HEK293 (cell line): ENCODE data around the gene FEZF2.

Source experiments
- CTCF ChIA-PET: fragments of 350-600 bp; formaldehyde crosslinking; extraction: SDS; loops from one replicate; lab custom pipeline; 2021; ENCODE audit warnings: antibody characterized with exemption; lab: Yijun Ruan, JAX
- POLR2A ChIA-PET: fragments of 300-600 bp; formaldehyde crosslinking; extraction: SDS; loops from one replicate; lab custom pipeline; 2020; ENCODE audit warnings: antibody characterized with exemption, inconsistent platforms; lab: Yijun Ruan, JAX
- H3K27ac ChIP-seq: fragments of 200-500 bp; sonication (Bioruptor generic); 2 replicates; pipeline ENCODE4 v1.5.1; 2014; ENCODE audit warnings: low read depth, low read length, control low read depth, inconsistent platforms; ENCODE audit errors: extremely low read depth
- H3K36me3 ChIP-seq, 2 experiments: fragments of 200-500 bp in 1 of 2; sonication (Bioruptor generic) in 1 of 2; 1 replicate in 1 of 2; 2 replicates in 1 of 2; pipeline ENCODE4 v1.5.1; 2014 to 2017; ENCODE audit warnings: inconsistent platforms in 2 of 2, low read length in 2 of 2; ENCODE audit not compliant: control insufficient read depth in 2 of 2, insufficient read depth in 1 of 2
- H3K4me1 ChIP-seq: fragments of 200-500 bp; sonication (Bioruptor generic); 2 replicates; pipeline ENCODE4 v1.5.1; 2014; ENCODE audit warnings: mild to moderate bottlenecking, low read length, inconsistent platforms; ENCODE audit not compliant: control insufficient read depth, insufficient read depth
- H3K4me3 ChIP-seq: 2 replicates; pipeline ENCODE4 v1.5.1; 2011; ENCODE audit warnings: low read depth, mild to moderate bottlenecking, control low read depth, low read length, moderate library complexity
- H3K9me3 ChIP-seq: fragments of 200-500 bp; sonication (Bioruptor generic); 2 replicates; pipeline ENCODE4 v1.5.1; 2014; ENCODE audit warnings: low read depth, low read length, inconsistent platforms; ENCODE audit not compliant: control insufficient read depth, insufficient read depth
- EGR2 ChIP-seq: fragments of 450-650 bp; formaldehyde crosslinking; IDR thresholded peaks from 2 replicates; pipeline ENCODE4 v1.5.1; 2016; ENCODE audit warnings: low read depth, missing biosample characterization, missing genetic modification characterization
- PRDM1 ChIP-seq: fragments of 450-650 bp; formaldehyde crosslinking; IDR thresholded peaks from 2 replicates; pipeline ENCODE4; 2016; ENCODE audit warnings: missing biosample characterization, missing genetic modification characterization
- SP7 ChIP-seq: fragments of 450-650 bp; formaldehyde crosslinking; IDR thresholded peaks from 2 replicates; pipeline ENCODE4 v1.5.1; 2016; ENCODE audit warnings: missing biosample characterization, missing genetic modification characterization
- ZBTB1 ChIP-seq: fragments of 450-650 bp; formaldehyde crosslinking; IDR thresholded peaks from 2 replicates; pipeline ENCODE4 v1.5.1; 2016; ENCODE audit warnings: missing biosample characterization, missing genetic modification characterization
- ZNF184 ChIP-seq: fragments of 450-650 bp; IDR thresholded peaks from 2 replicates; pipeline ENCODE4 v1.5.1; 2018; ENCODE audit warnings: missing biosample characterization, mild to moderate bottlenecking, missing genetic modification characterization
- ZNF214 ChIP-seq: fragments of 450-650 bp; formaldehyde crosslinking; IDR thresholded peaks from 2 replicates; pipeline ENCODE4 v1.5.1; 2017; ENCODE audit warnings: missing biosample characterization, mild to moderate bottlenecking, missing genetic modification characterization, borderline replicate concordance
- ZNF302 ChIP-seq: fragments of 450-650 bp; formaldehyde crosslinking; IDR thresholded peaks from 2 replicates; pipeline ENCODE4 v1.5.1; 2016; ENCODE audit warnings: missing biosample characterization, missing genetic modification characterization, low read depth
- ZNF416 ChIP-seq: fragments of 450-650 bp; formaldehyde crosslinking; IDR thresholded peaks from 2 replicates; pipeline ENCODE4 v1.5.1; 2016; ENCODE audit warnings: missing biosample characterization, missing genetic modification characterization
- ZNF555 ChIP-seq: fragments of 450-650 bp; formaldehyde crosslinking; conservative IDR thresholded peaks from 2 replicates; pipeline ENCODE4 v1.5.1; 2017; ENCODE audit warnings: missing biosample characterization, mild to moderate bottlenecking, missing genetic modification characterization, inconsistent platforms
- ZNF561 ChIP-seq: fragments of 450-650 bp; IDR thresholded peaks from 2 replicates; pipeline ENCODE4 v1.5.1; 2018; ENCODE audit warnings: missing biosample characterization, missing genetic modification characterization, borderline replicate concordance
- ZNF623 ChIP-seq: fragments of 450-650 bp; formaldehyde crosslinking; IDR thresholded peaks from 2 replicates; pipeline ENCODE4 v1.5.1; 2016; ENCODE audit warnings: missing biosample characterization, missing genetic modification characterization
- ZNF76 ChIP-seq: fragments of 450-650 bp; formaldehyde crosslinking; IDR thresholded peaks from 2 replicates; pipeline ENCODE4; 2016; ENCODE audit warnings: low read depth, missing biosample characterization, missing genetic modification characterization, borderline replicate concordance
- ZNF776 ChIP-seq: fragments of 450-650 bp; formaldehyde crosslinking; IDR thresholded peaks from 2 replicates; pipeline ENCODE4 v1.5.0; 2017; ENCODE audit warnings: missing biosample characterization, missing genetic modification characterization, borderline replicate concordance
- ZNF830 ChIP-seq: fragments of 450-650 bp; IDR thresholded peaks from 2 replicates; pipeline ENCODE4 v1.5.0; 2018; ENCODE audit warnings: missing biosample characterization, missing genetic modification characterization, low read depth, mild to moderate bottlenecking, moderate library complexity
- ZSCAN23 ChIP-seq: fragments of 450-650 bp; formaldehyde crosslinking; IDR thresholded peaks from 2 replicates; pipeline ENCODE4 v1.5.1; 2016; ENCODE audit warnings: missing biosample characterization, missing genetic modification characterization
- TF ChIP-seq, protein P1 (sequence below): fragments of 450-650 bp; formaldehyde crosslinking; IDR thresholded peaks from 2 replicates; pipeline ENCODE4 v1.5.1; 2016; ENCODE audit warnings: missing biosample characterization, missing genetic modification characterization
- TF ChIP-seq, protein P2 (sequence below): fragments of 450-650 bp; formaldehyde crosslinking; IDR thresholded peaks from 2 replicates; pipeline ENCODE4 v1.5.1; 2016; ENCODE audit warnings: missing biosample characterization, missing genetic modification characterization
- TF ChIP-seq, protein P3 (sequence below): fragments of 450-650 bp; formaldehyde crosslinking; IDR thresholded peaks from 2 replicates; pipeline ENCODE4 v1.5.1; 2016; ENCODE audit warnings: missing biosample characterization, missing genetic modification characterization, low read depth
- TF ChIP-seq, protein P4 (sequence below): fragments of 450-650 bp; formaldehyde crosslinking; IDR thresholded peaks from 2 replicates; pipeline ENCODE4 v1.5.1; 2016; ENCODE audit warnings: missing biosample characterization, missing genetic modification characterization
- TF ChIP-seq, protein P5 (sequence below): fragments of 450-650 bp; formaldehyde crosslinking; IDR thresholded peaks from 2 replicates; pipeline ENCODE4 v1.5.1; 2016; ENCODE audit warnings: missing biosample characterization, missing genetic modification characterization

FEZF2 gene

DNA sequence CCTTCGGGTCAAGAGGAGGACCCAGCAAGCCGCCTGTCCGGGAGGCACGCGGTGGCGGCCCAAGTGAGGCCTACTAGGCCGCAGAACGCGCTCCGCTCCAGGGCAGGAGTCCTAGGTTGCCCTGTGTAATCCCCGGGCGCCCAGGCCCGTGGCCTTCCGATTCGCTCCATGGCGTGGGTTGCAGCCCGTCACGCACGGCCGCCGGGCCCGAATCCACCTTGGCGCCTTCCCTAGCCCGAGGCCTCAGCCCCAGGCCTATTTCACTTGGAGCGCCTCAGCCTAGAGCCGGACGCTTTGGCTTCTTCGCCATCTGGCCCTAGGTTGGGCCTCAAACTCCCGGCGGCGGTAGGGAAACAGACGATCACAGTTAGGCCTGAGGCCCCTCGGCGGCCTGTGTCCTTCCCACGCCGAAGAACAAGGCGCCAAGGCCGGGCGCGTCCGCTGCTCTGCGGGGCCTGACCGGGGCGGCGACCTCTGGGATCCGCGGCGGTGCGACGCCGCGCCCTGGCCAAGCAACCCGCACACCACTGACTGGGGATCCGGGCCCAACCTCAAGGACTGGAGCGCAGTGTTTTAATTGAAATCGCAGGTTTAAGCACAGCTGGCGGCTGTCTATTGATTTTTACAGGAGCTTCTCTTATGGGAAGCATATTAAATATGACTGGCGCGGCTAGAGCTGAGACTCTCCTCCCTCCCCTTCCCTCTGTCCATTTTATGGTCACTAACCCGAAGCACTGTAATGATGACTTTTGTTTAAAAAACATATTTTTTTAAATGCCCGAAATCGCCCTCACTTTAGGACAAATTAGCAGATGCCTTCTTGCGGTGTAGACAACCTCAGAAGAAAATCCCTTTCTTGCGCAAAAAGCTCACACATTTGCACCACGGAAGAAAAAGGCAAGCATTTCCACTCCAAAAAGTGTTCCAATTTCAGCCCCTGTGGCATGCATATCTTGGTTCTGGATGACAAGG lies 3.8 kb upstream of the FEZF2 start:
- TF ChIP-seq, protein P1, sequence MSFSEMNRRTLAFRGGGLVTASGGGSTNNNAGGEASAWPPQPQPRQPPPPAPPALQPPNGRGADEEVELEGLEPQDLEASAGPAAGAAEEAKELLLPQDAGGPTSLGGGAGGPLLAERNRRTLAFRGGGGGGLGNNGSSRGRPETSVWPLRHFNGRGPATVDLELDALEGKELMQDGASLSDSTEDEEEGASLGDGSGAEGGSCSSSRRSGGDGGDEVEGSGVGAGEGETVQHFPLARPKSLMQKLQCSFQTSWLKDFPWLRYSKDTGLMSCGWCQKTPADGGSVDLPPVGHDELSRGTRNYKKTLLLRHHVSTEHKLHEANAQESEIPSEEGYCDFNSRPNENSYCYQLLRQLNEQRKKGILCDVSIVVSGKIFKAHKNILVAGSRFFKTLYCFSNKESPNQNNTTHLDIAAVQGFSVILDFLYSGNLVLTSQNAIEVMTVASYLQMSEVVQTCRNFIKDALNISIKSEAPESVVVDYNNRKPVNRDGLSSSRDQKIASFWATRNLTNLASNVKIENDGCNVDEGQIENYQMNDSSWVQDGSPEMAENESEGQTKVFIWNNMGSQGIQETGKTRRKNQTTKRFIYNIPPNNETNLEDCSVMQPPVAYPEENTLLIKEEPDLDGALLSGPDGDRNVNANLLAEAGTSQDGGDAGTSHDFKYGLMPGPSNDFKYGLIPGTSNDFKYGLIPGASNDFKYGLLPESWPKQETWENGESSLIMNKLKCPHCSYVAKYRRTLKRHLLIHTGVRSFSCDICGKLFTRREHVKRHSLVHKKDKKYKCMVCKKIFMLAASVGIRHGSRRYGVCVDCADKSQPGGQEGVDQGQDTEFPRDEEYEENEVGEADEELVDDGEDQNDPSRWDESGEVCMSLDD (tag by site-specific recombination) = no peak
- TF ChIP-seq ZNF555 (tag by site-specific recombination) = no peak
- no peak for TF ChIP-seq ZNF416 (tag by site-specific recombination)
- TF ChIP-seq ZNF561 = no peak
- TF ChIP-seq ZNF623 (tag by site-specific recombination) = no peak
- TF ChIP-seq, protein P2, sequence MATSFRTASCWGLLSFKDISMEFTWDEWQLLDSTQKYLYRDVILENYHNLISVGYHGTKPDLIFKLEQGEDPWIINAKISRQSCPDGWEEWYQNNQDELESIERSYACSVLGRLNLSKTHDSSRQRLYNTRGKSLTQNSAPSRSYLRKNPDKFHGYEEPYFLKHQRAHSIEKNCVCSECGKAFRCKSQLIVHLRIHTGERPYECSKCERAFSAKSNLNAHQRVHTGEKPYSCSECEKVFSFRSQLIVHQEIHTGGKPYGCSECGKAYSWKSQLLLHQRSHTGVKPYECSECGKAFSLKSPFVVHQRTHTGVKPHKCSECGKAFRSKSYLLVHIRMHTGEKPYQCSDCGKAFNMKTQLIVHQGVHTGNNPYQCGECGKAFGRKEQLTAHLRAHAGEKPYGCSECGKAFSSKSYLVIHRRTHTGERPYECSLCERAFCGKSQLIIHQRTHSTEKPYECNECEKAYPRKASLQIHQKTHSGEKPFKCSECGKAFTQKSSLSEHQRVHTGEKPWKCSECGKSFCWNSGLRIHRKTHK (tag by site-specific recombination) = no peak
- TF ChIP-seq ZNF776 (tag by site-specific recombination) = no peak
- TF ChIP-seq, protein P3, sequence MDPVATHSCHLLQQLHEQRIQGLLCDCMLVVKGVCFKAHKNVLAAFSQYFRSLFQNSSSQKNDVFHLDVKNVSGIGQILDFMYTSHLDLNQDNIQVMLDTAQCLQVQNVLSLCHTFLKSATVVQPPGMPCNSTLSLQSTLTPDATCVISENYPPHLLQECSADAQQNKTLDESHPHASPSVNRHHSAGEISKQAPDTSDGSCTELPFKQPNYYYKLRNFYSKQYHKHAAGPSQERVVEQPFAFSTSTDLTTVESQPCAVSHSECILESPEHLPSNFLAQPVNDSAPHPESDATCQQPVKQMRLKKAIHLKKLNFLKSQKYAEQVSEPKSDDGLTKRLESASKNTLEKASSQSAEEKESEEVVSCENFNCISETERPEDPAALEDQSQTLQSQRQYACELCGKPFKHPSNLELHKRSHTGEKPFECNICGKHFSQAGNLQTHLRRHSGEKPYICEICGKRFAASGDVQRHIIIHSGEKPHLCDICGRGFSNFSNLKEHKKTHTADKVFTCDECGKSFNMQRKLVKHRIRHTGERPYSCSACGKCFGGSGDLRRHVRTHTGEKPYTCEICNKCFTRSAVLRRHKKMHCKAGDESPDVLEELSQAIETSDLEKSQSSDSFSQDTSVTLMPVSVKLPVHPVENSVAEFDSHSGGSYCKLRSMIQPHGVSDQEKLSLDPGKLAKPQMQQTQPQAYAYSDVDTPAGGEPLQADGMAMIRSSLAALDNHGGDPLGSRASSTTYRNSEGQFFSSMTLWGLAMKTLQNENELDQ (tag by site-specific recombination) = no peak
- TF ChIP-seq ZNF302 (tag by site-specific recombination) = no peak
- no peak for TF ChIP-seq ZNF76 (tag by site-specific recombination)
- TF ChIP-seq, protein P4, sequence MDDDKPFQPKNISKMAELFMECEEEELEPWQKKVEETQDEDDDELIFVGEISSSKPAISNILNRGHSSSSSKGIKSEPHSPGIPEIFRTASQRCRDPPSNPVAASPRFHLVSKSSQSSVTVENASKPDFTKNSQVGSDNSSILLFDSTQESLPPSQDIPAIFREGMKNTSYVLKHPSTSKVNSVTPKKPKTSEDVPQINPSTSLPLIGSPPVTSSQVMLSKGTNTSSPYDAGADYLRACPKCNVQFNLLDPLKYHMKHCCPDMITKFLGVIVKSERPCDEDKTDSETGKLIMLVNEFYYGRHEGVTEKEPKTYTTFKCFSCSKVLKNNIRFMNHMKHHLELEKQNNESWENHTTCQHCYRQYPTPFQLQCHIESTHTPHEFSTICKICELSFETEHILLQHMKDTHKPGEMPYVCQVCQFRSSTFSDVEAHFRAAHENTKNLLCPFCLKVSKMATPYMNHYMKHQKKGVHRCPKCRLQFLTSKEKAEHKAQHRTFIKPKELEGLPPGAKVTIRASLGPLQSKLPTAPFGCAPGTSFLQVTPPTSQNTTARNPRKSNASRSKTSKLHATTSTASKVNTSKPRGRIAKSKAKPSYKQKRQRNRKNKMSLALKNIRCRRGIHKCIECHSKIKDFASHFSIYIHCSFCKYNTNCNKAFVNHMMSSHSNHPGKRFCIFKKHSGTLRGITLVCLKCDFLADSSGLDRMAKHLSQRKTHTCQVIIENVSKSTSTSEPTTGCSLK = no peak
- no peak for TF ChIP-seq SP7
- TF ChIP-seq, protein P5, sequence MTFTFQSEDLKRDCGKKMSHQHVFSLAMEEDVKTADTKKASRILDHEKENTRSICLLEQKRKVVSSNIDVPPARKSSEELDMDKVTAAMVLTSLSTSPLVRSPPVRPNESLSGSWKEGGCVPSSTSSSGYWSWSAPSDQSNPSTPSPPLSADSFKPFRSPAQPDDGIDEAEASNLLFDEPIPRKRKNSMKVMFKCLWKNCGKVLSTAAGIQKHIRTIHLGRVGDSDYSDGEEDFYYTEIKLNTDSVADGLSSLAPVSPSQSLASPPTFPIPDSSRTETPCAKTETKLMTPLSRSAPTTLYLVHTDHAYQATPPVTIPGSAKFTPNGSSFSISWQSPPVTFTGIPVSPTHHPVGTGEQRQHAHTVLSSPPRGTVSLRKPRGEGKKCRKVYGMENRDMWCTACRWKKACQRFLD (tag by site-specific recombination) = no peak
- TF ChIP-seq ZNF184 (tag by site-specific recombination) = no peak
- no peak for TF ChIP-seq PRDM1 (tag by site-specific recombination)
- TF ChIP-seq ZNF830 (tag by site-specific recombination) = no peak
- no peak for TF ChIP-seq ZSCAN23 (tag by site-specific recombination)
- no peak for TF ChIP-seq EGR2 (tag by site-specific recombination)
- no peak for TF ChIP-seq ZNF214
- no peak for TF ChIP-seq ZBTB1 (tag by site-specific recombination)
- POLR2A ChIA-PET = no interaction called here
- Histone ChIP-seq H3K27ac (no peak overlapping the region), H3K4me3 (no peak overlapping the region), H3K36me3 (no peaks in the 10 kb centered on the region), H3K4me1 (no peaks in the 10 kb centered on the region; the same call in 1 of the 2 replicates), H3K9me3 (no peaks in the 10 kb centered on the region)
- CTCF ChIA-PET = no interaction called here
